GM19043 (cell line): ENCODE measurements around the gene SHTN1.

Source experiments
- ATAC-seq: cut with Tn5 transposase; IDR thresholded peaks from one replicate; pipeline ENCODE4 v1.9.1; 2021; ENCODE audit warnings: low read depth; ENCODE audit not compliant: unreplicated experiment

SHTN1 gene

DNA sequence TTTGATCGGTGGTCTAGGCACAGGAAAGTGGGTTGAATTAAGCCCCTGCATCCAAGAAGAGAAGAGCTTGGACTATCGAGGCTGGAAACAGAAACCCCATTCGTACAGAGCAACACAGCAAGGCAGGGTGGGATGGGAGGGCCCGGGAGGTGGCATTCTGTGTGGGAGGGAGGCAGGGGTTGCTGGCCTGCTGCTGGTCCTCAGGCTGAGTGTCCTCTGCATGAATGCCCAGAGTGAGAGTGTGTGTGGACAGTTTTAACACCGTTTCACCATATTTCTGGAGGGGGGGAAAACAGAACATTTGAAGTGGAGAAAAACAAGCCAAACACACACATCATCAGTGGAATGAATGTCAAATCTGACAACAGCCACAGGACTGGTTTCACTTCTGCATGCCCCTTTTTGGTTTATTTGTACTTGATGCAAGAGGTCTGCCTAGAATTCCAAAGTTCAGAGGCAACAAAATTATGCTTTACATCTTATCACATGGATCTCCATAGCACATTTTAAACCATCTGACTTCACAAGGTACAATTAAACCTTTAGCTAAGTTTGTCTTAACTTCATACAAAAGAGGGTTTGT is 166.8 kb downstream of the SHTN1 start:
- no peak for ATAC-seq

DNA sequence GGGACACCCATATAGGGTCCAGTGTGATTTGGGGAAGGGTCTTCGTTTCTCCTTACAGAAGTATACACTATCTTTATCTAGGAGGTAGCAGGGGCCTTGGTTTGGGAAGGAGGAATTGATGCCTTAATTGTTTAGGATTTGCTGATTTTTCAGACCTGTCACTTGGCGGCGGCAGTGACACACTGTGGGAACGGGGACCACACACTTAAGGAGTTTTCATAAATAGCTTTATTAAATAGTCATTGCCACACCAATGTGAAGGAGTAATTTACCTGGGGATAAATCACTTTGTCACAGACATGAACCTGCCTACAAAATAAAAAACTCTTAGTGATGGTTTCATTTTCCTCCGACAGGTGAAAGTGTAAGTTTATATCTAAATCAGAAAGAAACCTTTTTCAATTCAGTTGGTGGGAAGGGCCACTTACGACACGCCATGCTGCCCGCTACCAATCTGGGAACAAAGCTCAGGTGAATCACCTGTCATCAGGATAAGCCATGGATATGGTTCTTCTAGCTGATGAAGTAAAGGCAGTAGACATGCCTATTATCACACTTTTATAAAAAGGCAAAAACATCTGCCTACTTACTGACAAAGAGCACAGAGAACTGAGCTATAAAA is 168.0 kb downstream of the SHTN1 start:
- no peak for ATAC-seq

DNA sequence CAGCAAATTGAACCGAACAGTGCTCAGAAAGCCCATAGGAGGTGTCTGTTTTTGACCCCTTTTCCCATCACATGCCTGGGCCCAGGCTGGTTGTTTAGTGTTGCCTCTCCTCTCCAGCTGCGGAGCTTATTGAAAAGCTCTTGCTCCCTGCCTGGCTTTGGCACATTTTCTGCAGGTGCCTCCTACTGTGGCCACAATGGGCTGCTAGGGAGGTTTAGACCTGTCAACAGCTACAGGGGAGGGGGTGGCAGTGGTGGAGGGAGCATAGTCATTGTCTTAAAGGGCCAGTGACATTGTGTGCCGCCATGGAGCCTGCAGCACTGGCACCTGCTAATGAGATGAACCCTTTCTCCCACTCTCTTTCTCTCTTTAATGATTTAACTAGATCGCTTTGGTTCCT is 168.9 kb downstream of the SHTN1 start:
- ATAC-seq = no peak

DNA sequence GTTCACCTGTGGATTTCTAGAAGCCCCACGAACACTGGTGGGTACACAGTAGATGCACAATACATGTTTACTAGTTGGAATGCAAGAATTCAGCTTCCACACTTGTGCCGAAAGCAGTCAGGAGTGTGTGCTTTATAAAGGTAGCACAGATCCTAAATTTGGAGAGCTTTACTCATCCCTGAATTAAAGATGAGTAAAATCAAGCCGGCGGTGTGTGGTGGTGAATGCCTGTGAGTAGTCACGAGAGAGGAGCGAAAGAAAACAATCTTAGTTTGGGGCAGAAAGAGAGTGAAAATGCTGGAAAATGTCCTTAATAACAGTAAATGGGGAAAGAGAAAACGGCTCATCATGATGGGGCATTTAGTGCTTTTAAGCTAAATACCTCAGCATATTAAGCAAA is 169.3 kb downstream of the SHTN1 start:
- ATAC-seq = no peak

DNA sequence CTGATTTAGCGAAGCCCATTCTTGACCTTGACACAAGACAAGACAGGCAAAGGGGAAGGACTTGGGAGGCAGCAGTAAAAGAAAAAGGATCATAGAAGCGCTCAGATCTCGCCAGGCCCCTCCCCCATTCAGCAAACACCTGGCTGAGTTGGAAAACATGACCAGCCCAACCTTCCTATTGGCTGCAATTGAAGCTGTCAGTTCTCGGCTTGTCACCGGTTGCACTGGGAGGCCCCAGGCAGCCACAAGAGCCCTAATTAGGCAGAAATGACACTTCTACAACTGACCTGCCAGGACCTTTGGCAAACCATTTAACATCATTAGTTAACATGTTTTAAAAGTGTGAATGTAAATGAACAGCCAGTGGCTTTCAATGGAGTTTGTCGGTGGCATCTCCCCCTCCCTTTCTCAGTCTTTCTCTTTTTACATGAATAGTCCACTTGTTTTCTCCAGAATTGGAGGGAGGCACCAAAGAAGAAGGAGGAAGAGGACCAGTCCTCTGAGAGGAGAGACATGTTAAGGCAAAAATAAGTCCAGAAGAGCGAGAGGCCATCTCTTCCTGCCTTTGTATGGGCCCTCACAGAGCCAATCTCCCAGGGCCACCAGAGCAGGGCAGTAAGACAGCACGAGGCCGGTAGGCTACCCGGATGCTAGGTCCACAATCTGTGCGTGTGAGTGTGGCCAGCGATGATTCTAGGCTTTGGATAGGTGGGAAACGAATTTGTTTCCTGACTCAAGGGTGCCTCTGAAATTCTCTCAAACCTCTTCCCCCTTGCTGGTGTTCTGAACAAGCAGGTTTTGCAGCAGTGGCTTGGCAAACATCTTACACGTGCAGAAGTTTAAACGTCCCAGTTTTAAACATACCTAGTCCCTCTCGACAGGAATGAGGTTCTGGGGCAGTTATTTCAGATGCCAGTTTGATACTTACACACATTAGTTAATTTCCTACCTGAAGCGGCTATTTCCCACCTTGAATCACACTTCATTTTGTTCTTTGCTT is 170.7 kb downstream of the SHTN1 start:
- ATAC-seq = no peak

DNA sequence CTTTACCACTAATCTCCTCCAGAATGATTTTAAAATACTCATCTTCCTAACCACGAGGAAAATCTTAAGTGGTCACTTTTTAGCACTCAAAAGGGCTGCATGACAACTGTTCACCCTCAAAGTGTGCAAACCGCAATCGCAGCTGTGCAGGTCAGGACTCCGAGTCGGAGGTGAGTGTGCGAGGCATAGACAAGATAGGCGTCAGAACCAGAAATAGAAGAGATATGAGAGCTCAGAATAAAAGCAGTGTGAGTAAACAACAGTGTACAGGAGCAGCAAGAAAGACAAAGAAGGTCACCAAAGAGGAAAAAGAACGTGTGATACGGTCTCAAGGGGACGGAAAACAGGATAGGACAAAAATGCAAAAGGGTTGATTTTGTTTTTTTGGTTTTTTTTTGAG is 173.2 kb downstream of the SHTN1 start:
- ATAC-seq = no peak
